VCaP (cell line): ENCODE results near the gene NPC1.
"Not testable (repeated sequence)": the region's sequence is repeated elsewhere in the genome, so short reads cannot be mapped to it uniquely, and the experiment has no call there.

Experiments used
- H3K27ac ChIP-seq: fragments of 450-650 bp; 2 replicates; pipeline ENCODE4 v1.5.1; 2017
- CTCF ChIP-seq: fragments of 450-650 bp; conservative IDR thresholded peaks from 2 replicates; pipeline ENCODE4 v1.5.1; 2017; ENCODE audit warnings: mild to moderate bottlenecking, moderate library complexity

Gene NPC1

GRCh38 chr18:23584019-23584983 lies 2.0 kb downstream of the NPC1 start:
- no peak for TF ChIP-seq CTCF
- peak overlapping the region; percentile 88; the same call in 1 of the 2 replicates for H3K27ac ChIP-seq

- TF ChIP-seq CTCF: no peak
- no peak overlapping the region for H3K27ac ChIP-seq
Measured at GRCh38 chr18:23583071-23583865, 3.0 kb downstream of the NPC1 start.

GRCh38 chr18:23580677-23581367 lies 5.5 kb downstream of the NPC1 start:
- no peak overlapping the region for H3K27ac ChIP-seq
- TF ChIP-seq CTCF: no peak

GRCh38 chr18:23578891-23579653 lies 7.2 kb downstream of the NPC1 start:
- no peak overlapping the region for H3K27ac ChIP-seq
- no peak for TF ChIP-seq CTCF

GRCh38 chr18:23578067-23578701 lies 8.1 kb downstream of the NPC1 start:
- TF ChIP-seq CTCF: no peak
- H3K27ac ChIP-seq: no peak overlapping the region

GRCh38 chr18:23577521-23577920 lies 8.8 kb downstream of the NPC1 start:
- not testable (repeated sequence) for H3K27ac ChIP-seq

- no peak for TF ChIP-seq CTCF
- no peak overlapping the region for H3K27ac ChIP-seq
Measured at GRCh38 chr18:23575309-23575651, 11.0 kb downstream of the NPC1 start.
